Measurements from ENCODE around the gene EIF2S2.

DNA sequence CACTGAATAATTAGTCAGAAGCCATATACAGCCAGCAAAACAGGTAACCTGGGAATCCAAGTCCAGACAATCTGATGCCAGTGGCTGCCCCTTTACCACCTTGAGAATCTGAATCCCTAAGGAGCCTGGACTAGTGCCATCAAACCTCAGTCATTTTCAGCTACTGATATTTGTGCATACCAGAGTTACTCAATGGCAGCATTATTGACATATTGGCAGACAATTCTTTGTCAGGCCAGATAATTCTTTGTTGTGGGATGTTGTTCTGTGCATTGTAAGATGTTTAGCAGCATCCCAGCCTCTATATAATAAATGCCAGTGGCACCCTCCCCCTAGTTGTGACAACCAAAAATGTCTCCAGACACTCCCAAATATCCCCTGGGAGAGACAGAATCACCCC is 3.2 kb upstream of the EIF2S2 start:
- TF ChIP-seq, protein P1, sequence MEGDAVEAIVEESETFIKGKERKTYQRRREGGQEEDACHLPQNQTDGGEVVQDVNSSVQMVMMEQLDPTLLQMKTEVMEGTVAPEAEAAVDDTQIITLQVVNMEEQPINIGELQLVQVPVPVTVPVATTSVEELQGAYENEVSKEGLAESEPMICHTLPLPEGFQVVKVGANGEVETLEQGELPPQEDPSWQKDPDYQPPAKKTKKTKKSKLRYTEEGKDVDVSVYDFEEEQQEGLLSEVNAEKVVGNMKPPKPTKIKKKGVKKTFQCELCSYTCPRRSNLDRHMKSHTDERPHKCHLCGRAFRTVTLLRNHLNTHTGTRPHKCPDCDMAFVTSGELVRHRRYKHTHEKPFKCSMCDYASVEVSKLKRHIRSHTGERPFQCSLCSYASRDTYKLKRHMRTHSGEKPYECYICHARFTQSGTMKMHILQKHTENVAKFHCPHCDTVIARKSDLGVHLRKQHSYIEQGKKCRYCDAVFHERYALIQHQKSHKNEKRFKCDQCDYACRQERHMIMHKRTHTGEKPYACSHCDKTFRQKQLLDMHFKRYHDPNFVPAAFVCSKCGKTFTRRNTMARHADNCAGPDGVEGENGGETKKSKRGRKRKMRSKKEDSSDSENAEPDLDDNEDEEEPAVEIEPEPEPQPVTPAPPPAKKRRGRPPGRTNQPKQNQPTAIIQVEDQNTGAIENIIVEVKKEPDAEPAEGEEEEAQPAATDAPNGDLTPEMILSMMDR (IDR thresholded peaks at IDR 0.05): no peak
- no peak for TF ChIP-seq POLR2A (IDR thresholded peaks at IDR 0.05)
- no peak for TF ChIP-seq POLR2AphosphoS5 (IDR thresholded peaks at IDR 0.05)
- no peak for TF ChIP-seq EP300 (IDR thresholded peaks at IDR 0.05)

All from gastroesophageal sphincter (tissue), 3 donors.